PFSK-1 (cell line): Measurements from ENCODE around the gene NOS1.

Experiments
- FOXP2 ChIP-seq: optimal IDR thresholded peaks from 2 replicates; pipeline ENCODE3; 2011; ENCODE audit warnings: borderline replicate concordance, control low read depth, inconsistent platforms; ENCODE audit not compliant: insufficient read depth; ENCODE audit errors: extremely low read length, extremely low read depth
- POLR2AphosphoS5 ChIP-seq: IDR thresholded peaks from 2 replicates; pipeline ENCODE4 v1.6.1; 2012; ENCODE audit warnings: low read depth, mild to moderate bottlenecking, control low read depth, low read length, moderate library complexity
- SIN3A ChIP-seq: IDR thresholded peaks from 2 replicates; pipeline ENCODE4 v1.6.1; 2012; ENCODE audit warnings: mild to moderate bottlenecking, low read length, moderate library complexity, borderline replicate concordance; ENCODE audit not compliant: insufficient read depth
- TAF1 ChIP-seq: IDR thresholded peaks from 2 replicates; pipeline ENCODE4 v1.6.1; 2012; ENCODE audit warnings: low read length, control low read depth, borderline replicate concordance; ENCODE audit not compliant: insufficient read depth
- TF ChIP-seq, protein P1 (sequence below), 2 experiments: IDR thresholded peaks; 2 replicates each; pipeline versions ENCODE4 v1.6.1 to v1.8.0; 2011 to 2012; ENCODE audit warnings: low read depth in 2 of 2, low read length in 2 of 2, control low read depth in 1 of 2, inconsistent platforms in 1 of 2, mild to moderate bottlenecking in 1 of 2, moderate library complexity in 1 of 2; ENCODE audit not compliant: insufficient read depth in 1 of 2

The NOS1 gene

GRCh38 chr12:117282490-117282889, 78.9 kb downstream of the NOS1 start:
- TF ChIP-seq FOXP2: no peak
- no peak for TF ChIP-seq SIN3A
- TF ChIP-seq, protein P1, sequence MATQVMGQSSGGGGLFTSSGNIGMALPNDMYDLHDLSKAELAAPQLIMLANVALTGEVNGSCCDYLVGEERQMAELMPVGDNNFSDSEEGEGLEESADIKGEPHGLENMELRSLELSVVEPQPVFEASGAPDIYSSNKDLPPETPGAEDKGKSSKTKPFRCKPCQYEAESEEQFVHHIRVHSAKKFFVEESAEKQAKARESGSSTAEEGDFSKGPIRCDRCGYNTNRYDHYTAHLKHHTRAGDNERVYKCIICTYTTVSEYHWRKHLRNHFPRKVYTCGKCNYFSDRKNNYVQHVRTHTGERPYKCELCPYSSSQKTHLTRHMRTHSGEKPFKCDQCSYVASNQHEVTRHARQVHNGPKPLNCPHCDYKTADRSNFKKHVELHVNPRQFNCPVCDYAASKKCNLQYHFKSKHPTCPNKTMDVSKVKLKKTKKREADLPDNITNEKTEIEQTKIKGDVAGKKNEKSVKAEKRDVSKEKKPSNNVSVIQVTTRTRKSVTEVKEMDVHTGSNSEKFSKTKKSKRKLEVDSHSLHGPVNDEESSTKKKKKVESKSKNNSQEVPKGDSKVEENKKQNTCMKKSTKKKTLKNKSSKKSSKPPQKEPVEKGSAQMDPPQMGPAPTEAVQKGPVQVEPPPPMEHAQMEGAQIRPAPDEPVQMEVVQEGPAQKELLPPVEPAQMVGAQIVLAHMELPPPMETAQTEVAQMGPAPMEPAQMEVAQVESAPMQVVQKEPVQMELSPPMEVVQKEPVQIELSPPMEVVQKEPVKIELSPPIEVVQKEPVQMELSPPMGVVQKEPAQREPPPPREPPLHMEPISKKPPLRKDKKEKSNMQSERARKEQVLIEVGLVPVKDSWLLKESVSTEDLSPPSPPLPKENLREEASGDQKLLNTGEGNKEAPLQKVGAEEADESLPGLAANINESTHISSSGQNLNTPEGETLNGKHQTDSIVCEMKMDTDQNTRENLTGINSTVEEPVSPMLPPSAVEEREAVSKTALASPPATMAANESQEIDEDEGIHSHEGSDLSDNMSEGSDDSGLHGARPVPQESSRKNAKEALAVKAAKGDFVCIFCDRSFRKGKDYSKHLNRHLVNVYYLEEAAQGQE (IDR thresholded peaks at IDR 0.05; ENCODE audit: insufficient read depth in 1 of 2, low read depth in 2 of 2, low read length in 2 of 2): no peak
- TF ChIP-seq TAF1: no peak

- TF ChIP-seq FOXP2: no peak
- TF ChIP-seq POLR2AphosphoS5: no peak
- TF ChIP-seq TAF1: no peak
- TF ChIP-seq SIN3A: no peak
- TF ChIP-seq, protein P1 (IDR thresholded peaks at IDR 0.05; ENCODE audit: insufficient read depth in 1 of 2, low read depth in 2 of 2, low read length in 2 of 2): no peak
Measured at GRCh38 chr12:117280019-117280680, 81.3 kb downstream of the NOS1 start.

GRCh38 chr12:117279606-117280005, 81.8 kb downstream of the NOS1 start:
- TF ChIP-seq, protein P1 (IDR thresholded peaks at IDR 0.05; ENCODE audit: insufficient read depth in 1 of 2, low read depth in 2 of 2, low read length in 2 of 2): no peak
- no peak for TF ChIP-seq FOXP2
- TF ChIP-seq TAF1: no peak
- TF ChIP-seq POLR2AphosphoS5: no peak
- no peak for TF ChIP-seq SIN3A

DNA sequence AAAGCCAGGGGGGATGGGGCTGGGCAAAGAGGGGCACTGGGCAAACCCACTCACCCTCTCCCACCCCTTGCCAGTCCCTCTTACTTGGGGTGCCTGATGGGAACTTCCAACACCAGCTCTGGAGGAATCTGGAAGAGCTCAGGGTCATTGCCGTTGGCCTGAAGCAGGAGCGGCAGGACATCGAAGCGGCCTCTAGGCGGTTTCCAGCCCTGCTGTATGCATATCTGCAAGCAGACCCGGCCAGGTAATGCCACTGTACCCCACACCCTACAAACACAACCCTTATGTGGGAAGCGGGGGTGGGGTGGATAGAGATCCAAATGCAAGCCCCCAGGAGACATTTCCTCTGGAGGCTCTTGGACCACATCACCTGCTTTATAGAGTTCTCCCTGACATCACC, 83.6 kb downstream of the NOS1 start:
- no peak for TF ChIP-seq TAF1
- TF ChIP-seq SIN3A: no peak
- TF ChIP-seq FOXP2: no peak
- TF ChIP-seq, protein P1 (IDR thresholded peaks at IDR 0.05; ENCODE audit: insufficient read depth in 1 of 2, low read depth in 2 of 2, low read length in 2 of 2): no peak
- TF ChIP-seq POLR2AphosphoS5: no peak

DNA sequence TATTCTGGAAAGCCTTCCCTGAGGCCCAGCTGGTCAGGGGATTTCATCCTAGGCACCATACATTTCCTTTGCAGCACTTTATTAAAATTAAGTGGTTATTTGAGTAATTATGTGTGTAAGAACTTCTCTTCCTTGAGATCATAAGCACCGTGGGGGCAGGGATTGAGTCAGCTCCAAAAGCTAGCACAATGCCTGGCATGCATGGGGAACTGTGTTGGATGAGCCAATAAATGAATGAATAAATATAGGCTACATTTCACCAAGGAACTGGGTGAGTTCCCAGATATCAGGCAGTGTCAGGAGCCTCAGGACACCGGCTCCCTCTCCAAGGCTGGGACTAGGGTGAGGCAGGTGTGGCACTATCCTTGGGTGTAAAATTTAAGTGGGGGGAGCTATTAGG, 88.3 kb downstream of the NOS1 start:
- TF ChIP-seq POLR2AphosphoS5 (no peak), FOXP2 (no peak), SIN3A (no peak), TAF1 (no peak)
- TF ChIP-seq, protein P1 (IDR thresholded peaks at IDR 0.05; ENCODE audit: insufficient read depth in 1 of 2, low read depth in 2 of 2, low read length in 2 of 2): no peak
